Muscle layer of colon (tissue), 2 donors: Measurements from ENCODE around the gene GSX1.
"Not testable (repeated sequence)": the region's sequence is repeated elsewhere in the genome, so short reads cannot be mapped to it uniquely, and the experiment has no call there.

Experiments
- H3K27ac ChIP-seq: one replicate; pipeline ENCODE4 v1.7.0; 2013; ENCODE audit warnings: low read depth, mild to moderate bottlenecking, low read length, moderate library complexity
- H3K27me3 ChIP-seq, 2 donors: one replicate each; pipeline ENCODE4 v1.7.0; 2013; ENCODE audit warnings: low read length in 2 of 2, mild to moderate bottlenecking in 2 of 2; ENCODE audit not compliant: insufficient read depth in 2 of 2, control insufficient read depth in 1 of 2
- H3K36me3 ChIP-seq: one replicate; pipeline ENCODE4 v1.7.0; 2013; ENCODE audit warnings: mild to moderate bottlenecking, low read length; ENCODE audit not compliant: insufficient read depth
- H3K4me1 ChIP-seq: one replicate; pipeline ENCODE4 v1.7.0; 2013; ENCODE audit warnings: mild to moderate bottlenecking, low read length; ENCODE audit not compliant: insufficient read depth
- H3K4me3 ChIP-seq, 2 donors: one replicate each; pipeline ENCODE4 v1.7.0; 2013; ENCODE audit warnings: low read length in 2 of 2, low read depth in 1 of 2, mild to moderate bottlenecking in 1 of 2, moderate library complexity in 1 of 2
- H3K9ac ChIP-seq: one replicate; pipeline ENCODE4 v1.7.0; 2013; ENCODE audit warnings: low read length
- H3K9me3 ChIP-seq: one replicate; pipeline ENCODE4 v1.7.0; 2013; ENCODE audit warnings: mild to moderate bottlenecking, low read length
- donor health status: abdominal sarcoma.
- donor health status: Adenocarcinoma of cecum.

The GSX1 gene

GRCh38 chr13:27794921-27795717 lies 2.8 kb downstream of the GSX1 start:
- H3K4me1 ChIP-seq = peaks cover 10% of the 10 kb centered on the region
- H3K27me3 ChIP-seq = peaks cover 66 to 80% of the 10 kb centered on the region in 2 donors
- H3K36me3 ChIP-seq = no peaks in the 10 kb centered on the region
- H3K4me3 ChIP-seq = no peak overlapping the region
- no peak overlapping the region for H3K9ac ChIP-seq
- no peaks in the 10 kb centered on the region for H3K9me3 ChIP-seq
- no peak overlapping the region for H3K27ac ChIP-seq

- Histone ChIP-seq H3K9me3 (no peaks in the 10 kb centered on the region), H3K4me1 (peaks cover 8% of the 10 kb centered on the region), H3K27ac (no peak overlapping the region), H3K36me3 (no peaks in the 10 kb centered on the region), H3K9ac (no peak overlapping the region), H3K27me3 (peaks cover 65 to 76% of the 10 kb centered on the region in 2 donors), H3K4me3 (no peak overlapping the region)
Measured at GRCh38 chr13:27795718-27796019, 3.4 kb downstream of the GSX1 start.

DNA sequence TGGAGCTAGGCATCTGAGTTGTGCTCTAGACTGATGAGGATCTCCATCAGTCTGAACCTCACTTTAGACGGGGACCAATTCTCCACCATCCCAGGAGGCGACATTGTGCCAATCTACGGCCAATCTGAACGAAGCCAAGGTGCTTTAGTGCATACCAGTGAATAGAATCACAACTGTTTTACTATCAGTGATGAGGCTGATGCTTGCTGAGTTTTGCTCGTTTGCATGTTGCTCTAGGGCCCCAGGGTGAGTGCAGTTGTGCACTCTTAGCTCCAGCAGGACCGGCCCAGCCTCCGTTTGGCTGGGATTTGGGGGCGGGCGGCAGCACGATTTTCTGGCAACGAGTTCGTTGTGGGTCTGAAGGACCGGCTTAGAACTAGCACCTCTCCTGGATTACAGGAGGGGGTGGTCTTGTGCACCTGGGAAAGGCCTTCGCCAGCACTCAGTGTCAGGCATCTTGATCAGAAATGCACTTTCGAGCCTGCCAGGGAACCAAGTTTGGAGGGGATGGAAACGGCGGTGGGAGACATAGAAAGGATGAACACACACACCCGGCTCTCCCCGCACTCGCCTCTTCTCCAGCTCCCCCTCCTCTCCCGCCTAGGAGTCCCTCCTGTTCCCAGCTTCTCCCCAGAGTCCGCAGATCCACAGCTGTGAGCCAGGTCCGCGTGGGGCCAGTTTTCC lies 4.4 kb downstream of the GSX1 start:
- H3K9ac ChIP-seq = no peak overlapping the region
- H3K9me3 ChIP-seq = no peaks in the 10 kb centered on the region
- no peaks in the 10 kb centered on the region for H3K36me3 ChIP-seq
- no peak overlapping the region for H3K4me3 ChIP-seq
- H3K27me3 ChIP-seq = peaks cover 55 to 66% of the 10 kb centered on the region in 2 donors
- H3K4me1 ChIP-seq = no peaks in the 10 kb centered on the region
- H3K27ac ChIP-seq = no peak overlapping the region

DNA sequence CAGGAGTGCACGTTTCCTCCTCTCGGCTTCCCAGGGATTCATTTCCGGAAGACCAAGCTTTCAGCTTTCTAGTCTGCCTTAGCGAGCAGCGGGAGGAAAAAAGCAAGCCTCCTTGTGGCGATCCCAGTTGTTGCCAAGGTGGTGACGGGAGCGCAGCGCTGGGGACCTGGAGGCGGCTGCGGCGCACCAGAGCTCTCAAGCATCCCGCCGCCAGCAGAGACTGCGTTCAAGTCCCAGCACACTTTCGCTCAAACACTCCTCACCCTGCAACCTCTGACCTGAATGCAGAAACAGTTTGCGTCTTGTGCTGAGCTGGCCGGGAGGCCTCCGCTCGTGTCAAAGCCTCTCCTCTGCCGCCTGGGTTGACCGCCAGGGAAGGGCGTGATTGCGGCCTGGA lies 4.9 kb downstream of the GSX1 start:
- no peaks in the 10 kb centered on the region for H3K4me1 ChIP-seq
- no peak overlapping the region for H3K27ac ChIP-seq
- H3K27me3 ChIP-seq = peaks cover 49 to 61% of the 10 kb centered on the region in 2 donors
- H3K36me3 ChIP-seq = no peaks in the 10 kb centered on the region
- H3K9me3 ChIP-seq = no peaks in the 10 kb centered on the region
- H3K4me3 ChIP-seq = no peak overlapping the region
- no peak overlapping the region for H3K9ac ChIP-seq

DNA sequence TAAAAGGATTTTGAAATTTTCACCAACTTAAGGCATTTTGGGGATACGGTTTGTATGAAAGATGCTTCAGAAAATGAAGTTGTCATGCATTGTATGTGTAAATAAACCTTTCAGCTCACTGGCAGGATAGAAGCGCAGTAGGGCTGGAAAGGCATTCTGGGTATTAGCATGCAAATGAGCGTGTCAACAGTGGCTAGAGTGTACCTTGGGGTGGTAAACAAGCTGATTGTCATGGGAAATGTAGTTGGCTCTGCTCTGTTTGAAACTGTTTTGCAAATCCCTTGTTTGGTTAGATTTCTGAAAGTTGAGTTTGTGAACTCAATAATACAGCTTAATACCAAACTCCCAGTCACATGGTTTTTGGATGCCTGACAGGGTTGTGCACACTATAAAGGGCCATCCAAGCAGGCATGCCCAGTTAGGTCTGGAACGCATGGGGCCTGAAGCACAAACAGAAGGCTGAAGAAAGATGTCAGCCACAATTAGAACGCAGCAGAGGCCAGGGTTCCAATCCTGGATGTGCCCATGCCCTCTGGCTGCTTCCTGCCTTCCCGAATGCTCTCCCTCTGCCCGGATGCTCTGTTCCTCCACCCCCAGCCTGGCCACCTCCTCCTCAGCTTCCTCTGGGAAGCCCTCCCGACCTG lies 14.6 kb downstream of the GSX1 start:
- Histone ChIP-seq H3K4me3 (no peak overlapping the region), H3K27me3 (peaks cover 0 to 9% of the 10 kb centered on the region in 2 donors), H3K27ac (no peak overlapping the region), H3K4me1 (no peaks in the 10 kb centered on the region), H3K36me3 (no peaks in the 10 kb centered on the region), H3K9me3 (no peaks in the 10 kb centered on the region), H3K9ac (no peak overlapping the region)

- Histone ChIP-seq H3K27ac (no peak overlapping the region), H3K9me3 (no peaks in the 10 kb centered on the region), H3K9ac (no peak overlapping the region), H3K4me1 (no peaks in the 10 kb centered on the region), H3K36me3 (no peaks in the 10 kb centered on the region), H3K27me3 (peaks cover 0 to 5% of the 10 kb centered on the region in 2 donors), H3K4me3 (no peak overlapping the region)
Measured at GRCh38 chr13:27808851-27809550, 16.7 kb downstream of the GSX1 start.

GRCh38 chr13:27810009-27810408 lies 17.7 kb downstream of the GSX1 start:
- H3K4me1 ChIP-seq = no peaks in the 10 kb centered on the region
- no peaks in the 10 kb centered on the region for H3K27me3 ChIP-seq
- no peak overlapping the region for H3K27ac ChIP-seq
- H3K4me3 ChIP-seq = no peak overlapping the region
- no peak overlapping the region for H3K9ac ChIP-seq
- H3K9me3 ChIP-seq = no peaks in the 10 kb centered on the region
- no peaks in the 10 kb centered on the region for H3K36me3 ChIP-seq

- Histone ChIP-seq H3K9me3 (no peaks in the 10 kb centered on the region), H3K27ac (no peak overlapping the region), H3K4me1 (no peaks in the 10 kb centered on the region), H3K36me3 (no peaks in the 10 kb centered on the region), H3K4me3 (no peak overlapping the region), H3K9ac (no peak overlapping the region), H3K27me3 (no peaks in the 10 kb centered on the region)
Measured at GRCh38 chr13:27810461-27810860, 18.2 kb downstream of the GSX1 start.

GRCh38 chr13:27813826-27814225 lies 21.5 kb downstream of the GSX1 start:
- Histone ChIP-seq H3K27me3 (peaks cover 0 to 3% of the 10 kb centered on the region in 2 donors), H3K4me1 (no peaks in the 10 kb centered on the region), H3K36me3 (no peaks in the 10 kb centered on the region), H3K9me3 (no peaks in the 10 kb centered on the region), H3K9ac (no peak overlapping the region), H3K4me3 (no peak overlapping the region), H3K27ac (no peak overlapping the region)

- not testable (repeated sequence) for H3K9me3 ChIP-seq, H3K27ac ChIP-seq, H3K9ac ChIP-seq, H3K4me1 ChIP-seq, H3K36me3 ChIP-seq, H3K4me3 ChIP-seq
- H3K27me3 ChIP-seq = peaks cover 10 to 27% of the 10 kb centered on the region in 2 donors
Measured at GRCh38 chr13:27817832-27818231, 25.5 kb downstream of the GSX1 start.
